Panc1 (cell line): ENCODE results near the gene LDLRAD4. TPM values are rescaled to one million over a fixed set of nuclear protein-coding genes. Genes with fewer than 3 reads are reported as not detected.

Source experiments
- ATAC-seq: fragments of 200-7000 bp; cut with Tn5 transposase; 2 replicates; pipeline ENCODE4 v1.9.1; 2020; ENCODE audit warnings: mild to moderate bottlenecking, moderate library complexity
- BruUV-seq: library from RNA; stranded (reverse); fragments of 400-500 nt; replicated peaks from 2 replicates; lab custom pipeline; 2021; lab: Mats Ljungman, UMichigan
- CTCF ChIA-PET: fragments of 300-600 bp; sonication (Branson Sonifier 250); formaldehyde crosslinking; loops from one replicate; lab custom pipeline; 2022; ENCODE audit warnings: antibody characterized with exemption; lab: Charles Lee
- POLR2A ChIA-PET: fragments of 300-600 bp; sonication (Branson Sonifier 250); formaldehyde crosslinking; loops from one replicate; lab custom pipeline; 2022; ENCODE audit warnings: antibody characterized with exemption; lab: Charles Lee
- DNase-seq: peaks from one replicate; pipeline ENCODE4 v3.0.0-alpha.2; 2010; ENCODE audit warnings: low read depth, low spot score
- H3K27ac ChIP-seq: 2 replicates; pipeline ENCODE4 v1.5.1; 2011; ENCODE audit warnings: mild to moderate bottlenecking, low read length, inconsistent platforms
- H3K27me3 ChIP-seq: fragments of 200-500 bp; sonication (Bioruptor generic); 2 replicates; pipeline ENCODE4 v1.6.0; 2014; ENCODE audit warnings: low read length, inconsistent platforms; ENCODE audit not compliant: control insufficient read depth, insufficient read depth
- H3K36me3 ChIP-seq: fragments of 200-500 bp; sonication (Bioruptor generic); 2 replicates; pipeline ENCODE4 v1.5.1; 2014; ENCODE audit warnings: inconsistent platforms, mild to moderate bottlenecking, low read length, moderate library complexity; ENCODE audit not compliant: control insufficient read depth, insufficient read depth
- H3K4me1 ChIP-seq: 2 replicates; pipeline ENCODE4 v1.5.1; 2011; ENCODE audit warnings: inconsistent platforms, mild to moderate bottlenecking, low read length, moderate library complexity; ENCODE audit not compliant: control insufficient read depth, insufficient read depth
- H3K4me3 ChIP-seq, 2 experiments: 2 replicates each; pipeline ENCODE4 v1.5.1; 2011 to 2012; ENCODE audit warnings: low read depth in 2 of 2, low read length in 2 of 2, mild to moderate bottlenecking in 2 of 2, inconsistent platforms in 1 of 2, moderate library complexity in 1 of 2
- H3K9me3 ChIP-seq: fragments of 200-500 bp; sonication (Bioruptor generic); 2 replicates; pipeline ENCODE4 v1.5.1; 2014; ENCODE audit warnings: low read depth, mild to moderate bottlenecking, inconsistent platforms, low read length, moderate library complexity; ENCODE audit not compliant: control insufficient read depth, insufficient read depth
- POLR2AphosphoS5 ChIP-seq: IDR thresholded peaks from 2 replicates; pipeline ENCODE4 v1.6.1; 2012; ENCODE audit warnings: mild to moderate bottlenecking, low read depth, low read length, moderate library complexity
- SIN3A ChIP-seq: IDR thresholded peaks from 2 replicates; pipeline ENCODE4 v1.6.1; 2012; ENCODE audit warnings: low read depth, mild to moderate bottlenecking, low read length, moderate library complexity, borderline replicate concordance; ENCODE audit not compliant: insufficient read depth
- TCF7L2 ChIP-seq: IDR thresholded peaks from 2 replicates; pipeline ENCODE4 v1.6.1; 2011; ENCODE audit warnings: mild to moderate bottlenecking, low read depth, low read length, inconsistent platforms
- in situ Hi-C: cut with HindIII; loops from 2 replicates; pipeline ENCODE4 v1.10.0; 2016; ENCODE audit warnings: low sequenced_read_pairs, low pct_unique_long_range_greater_than_20kb
- intact Hi-C: fragments of 100-400 bp; cut with micrococcal nuclease; formaldehyde crosslinking; loops from one replicate; pipeline ENCODE4 v1.10.0; 2022; ENCODE audit not compliant: unreplicated experiment
- total RNA-seq: library from RNA; stranded (reverse); gene quantifications from one replicate; pipeline ENCODE4 v1.2.1, GENCODE V29; 2021; ENCODE audit not compliant: unreplicated experiment
- TF ChIP-seq, protein P1 (sequence below), 2 experiments: IDR thresholded peaks; 2 replicates each; pipeline ENCODE4 v1.6.1; 2011 to 2012; ENCODE audit warnings: low read depth in 2 of 2, control low read depth in 1 of 2, low read length in 1 of 2, mild to moderate bottlenecking in 1 of 2, moderate library complexity in 1 of 2; ENCODE audit not compliant: insufficient read depth in 1 of 2
- TF ChIP-seq, protein P2 (sequence below): fragments of 450-650 bp; IDR thresholded peaks from 2 replicates; pipeline ENCODE4 v1.5.1; 2017; ENCODE audit warnings: mild to moderate bottlenecking

Gene LDLRAD4
- total RNA-seq, 1 experiment from 2014 or later, result 0.28 TPM

DNA sequence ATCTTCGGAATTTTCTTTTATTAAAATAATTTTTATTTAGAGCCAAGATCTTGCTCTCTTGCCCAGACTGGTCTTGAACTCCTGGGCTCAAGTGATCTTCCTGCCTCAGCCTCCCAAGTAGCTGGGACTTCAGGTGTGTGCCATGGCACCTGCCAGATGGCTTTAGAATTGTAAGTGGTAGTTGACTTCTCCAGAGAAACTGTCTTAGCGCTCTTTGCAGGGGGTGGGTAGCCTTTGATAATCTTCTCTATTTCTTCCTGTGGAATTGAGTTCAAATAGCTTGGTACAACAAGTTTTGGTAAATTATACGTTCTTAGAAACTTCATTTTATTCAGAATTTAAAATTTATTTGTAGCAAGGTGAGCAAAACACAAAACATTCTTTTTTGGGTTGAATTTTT is 113.3 kb downstream of the LDLRAD4 start:
- TF ChIP-seq SIN3A (no peak), POLR2AphosphoS5 (no peak), TCF7L2 (no peak)
- TF ChIP-seq, protein P1, sequence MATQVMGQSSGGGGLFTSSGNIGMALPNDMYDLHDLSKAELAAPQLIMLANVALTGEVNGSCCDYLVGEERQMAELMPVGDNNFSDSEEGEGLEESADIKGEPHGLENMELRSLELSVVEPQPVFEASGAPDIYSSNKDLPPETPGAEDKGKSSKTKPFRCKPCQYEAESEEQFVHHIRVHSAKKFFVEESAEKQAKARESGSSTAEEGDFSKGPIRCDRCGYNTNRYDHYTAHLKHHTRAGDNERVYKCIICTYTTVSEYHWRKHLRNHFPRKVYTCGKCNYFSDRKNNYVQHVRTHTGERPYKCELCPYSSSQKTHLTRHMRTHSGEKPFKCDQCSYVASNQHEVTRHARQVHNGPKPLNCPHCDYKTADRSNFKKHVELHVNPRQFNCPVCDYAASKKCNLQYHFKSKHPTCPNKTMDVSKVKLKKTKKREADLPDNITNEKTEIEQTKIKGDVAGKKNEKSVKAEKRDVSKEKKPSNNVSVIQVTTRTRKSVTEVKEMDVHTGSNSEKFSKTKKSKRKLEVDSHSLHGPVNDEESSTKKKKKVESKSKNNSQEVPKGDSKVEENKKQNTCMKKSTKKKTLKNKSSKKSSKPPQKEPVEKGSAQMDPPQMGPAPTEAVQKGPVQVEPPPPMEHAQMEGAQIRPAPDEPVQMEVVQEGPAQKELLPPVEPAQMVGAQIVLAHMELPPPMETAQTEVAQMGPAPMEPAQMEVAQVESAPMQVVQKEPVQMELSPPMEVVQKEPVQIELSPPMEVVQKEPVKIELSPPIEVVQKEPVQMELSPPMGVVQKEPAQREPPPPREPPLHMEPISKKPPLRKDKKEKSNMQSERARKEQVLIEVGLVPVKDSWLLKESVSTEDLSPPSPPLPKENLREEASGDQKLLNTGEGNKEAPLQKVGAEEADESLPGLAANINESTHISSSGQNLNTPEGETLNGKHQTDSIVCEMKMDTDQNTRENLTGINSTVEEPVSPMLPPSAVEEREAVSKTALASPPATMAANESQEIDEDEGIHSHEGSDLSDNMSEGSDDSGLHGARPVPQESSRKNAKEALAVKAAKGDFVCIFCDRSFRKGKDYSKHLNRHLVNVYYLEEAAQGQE (IDR thresholded peaks at IDR 0.05; ENCODE audit: insufficient read depth in 1 of 2, low read depth in 2 of 2, low read length in 1 of 2), result no peak
- TF ChIP-seq, protein P2, sequence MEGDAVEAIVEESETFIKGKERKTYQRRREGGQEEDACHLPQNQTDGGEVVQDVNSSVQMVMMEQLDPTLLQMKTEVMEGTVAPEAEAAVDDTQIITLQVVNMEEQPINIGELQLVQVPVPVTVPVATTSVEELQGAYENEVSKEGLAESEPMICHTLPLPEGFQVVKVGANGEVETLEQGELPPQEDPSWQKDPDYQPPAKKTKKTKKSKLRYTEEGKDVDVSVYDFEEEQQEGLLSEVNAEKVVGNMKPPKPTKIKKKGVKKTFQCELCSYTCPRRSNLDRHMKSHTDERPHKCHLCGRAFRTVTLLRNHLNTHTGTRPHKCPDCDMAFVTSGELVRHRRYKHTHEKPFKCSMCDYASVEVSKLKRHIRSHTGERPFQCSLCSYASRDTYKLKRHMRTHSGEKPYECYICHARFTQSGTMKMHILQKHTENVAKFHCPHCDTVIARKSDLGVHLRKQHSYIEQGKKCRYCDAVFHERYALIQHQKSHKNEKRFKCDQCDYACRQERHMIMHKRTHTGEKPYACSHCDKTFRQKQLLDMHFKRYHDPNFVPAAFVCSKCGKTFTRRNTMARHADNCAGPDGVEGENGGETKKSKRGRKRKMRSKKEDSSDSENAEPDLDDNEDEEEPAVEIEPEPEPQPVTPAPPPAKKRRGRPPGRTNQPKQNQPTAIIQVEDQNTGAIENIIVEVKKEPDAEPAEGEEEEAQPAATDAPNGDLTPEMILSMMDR, result no peak
- Histone ChIP-seq H3K4me1 (no peaks in the 10 kb centered on the region), H3K27ac (no peak overlapping the region), H3K9me3 (no peaks in the 10 kb centered on the region), H3K27me3 (peaks cover 9% of the 10 kb centered on the region), H3K4me3 (no peak overlapping the region), H3K36me3 (no peaks in the 10 kb centered on the region)
- DNase-seq, result no peak
- in situ Hi-C loops (no loop called here), intact Hi-C loops (no loop called here)
- BruUV-seq, result no TSS peak
- POLR2A ChIA-PET, result no interaction called here
- CTCF ChIA-PET, result no interaction called here
- no peak for ATAC-seq

- ATAC-seq, result no peak
- no peak for DNase-seq
- ChIA-PET POLR2A (no interaction called here), CTCF (no interaction called here)
- intact Hi-C loops (no loop called here), in situ Hi-C loops (no loop called here)
- TF ChIP-seq TCF7L2, result no peak
- no peak for TF ChIP-seq SIN3A
- TF ChIP-seq, protein P1 (IDR thresholded peaks at IDR 0.05; ENCODE audit: insufficient read depth in 1 of 2, low read depth in 2 of 2, low read length in 1 of 2), result no peak
- TF ChIP-seq, protein P2, result no peak
- TF ChIP-seq POLR2AphosphoS5, result no peak
- Histone ChIP-seq H3K27ac (no peak overlapping the region), H3K36me3 (no peaks in the 10 kb centered on the region), H3K27me3 (peaks cover 12% of the 10 kb centered on the region), H3K9me3 (no peaks in the 10 kb centered on the region), H3K4me1 (no peaks in the 10 kb centered on the region; the same call in 1 of the 2 replicates), H3K4me3 (no peak overlapping the region)
- BruUV-seq, result no TSS peak
Observed at GRCh38 chr18:13332874-13333273, 114.3 kb downstream of the LDLRAD4 start.
